CD4-positive, alpha-beta T cell treated with Interleukin-12 subunit alpha and Interleukin-12 subunit beta, for 1 hour (primary cell): ENCODE results near the gene PLA2R1.
A peak's percentile ranks its signal among the peaks of the same experiment; 100 is the strongest.
"Not testable (repeated sequence)": the region's sequence is repeated elsewhere in the genome, so short reads cannot be mapped to it uniquely, and the experiment has no call there.

ENCODE experiments used
- DNase-seq: peaks from one replicate; pipeline ENCODE4 v3.0.0-alpha.2; 2020

PLA2R1 gene

GRCh38 chr2:159976527-159977160 lies 85.8 kb downstream of the PLA2R1 start:
- DNase-seq, result no peak

- no peak for DNase-seq
Observed at GRCh38 chr2:159973325-159973724, 89.1 kb downstream of the PLA2R1 start.

GRCh38 chr2:159971365-159972152 lies 90.9 kb downstream of the PLA2R1 start:
- no peak for DNase-seq

- DNase-seq, result not testable (repeated sequence)
Observed at GRCh38 chr2:159970548-159970947, 91.9 kb downstream of the PLA2R1 start.

- DNase-seq, result peak; percentile 9
Observed at GRCh38 chr2:159968279-159968900, 94.0 kb downstream of the PLA2R1 start.

GRCh38 chr2:159963700-159964099 lies 98.7 kb downstream of the PLA2R1 start:
- DNase-seq, result no peak

GRCh38 chr2:159962513-159962912 lies 99.9 kb downstream of the PLA2R1 start:
- DNase-seq, result not testable (repeated sequence)

- DNase-seq, result no peak
Observed at GRCh38 chr2:159961451-159961850, 101.0 kb downstream of the PLA2R1 start.

- DNase-seq, result no peak
Observed at GRCh38 chr2:159961037-159961436, 101.4 kb downstream of the PLA2R1 start.

GRCh38 chr2:159960414-159960813 lies 102.0 kb downstream of the PLA2R1 start:
- no peak for DNase-seq

GRCh38 chr2:159959136-159959535 lies 103.3 kb downstream of the PLA2R1 start:
- DNase-seq, result no peak

GRCh38 chr2:159953136-159953823 lies 109.1 kb downstream of the PLA2R1 start:
- DNase-seq, result no peak

- no peak for DNase-seq
Observed at GRCh38 chr2:159946326-159946999, 116.0 kb downstream of the PLA2R1 start.

GRCh38 chr2:159944874-159945273 lies 117.5 kb downstream of the PLA2R1 start:
- no peak for DNase-seq

GRCh38 chr2:159942146-159942545 lies 120.3 kb downstream of the PLA2R1 start:
- no peak for DNase-seq

- no peak for DNase-seq
Observed at GRCh38 chr2:159941729-159942128, 120.7 kb downstream of the PLA2R1 start.

GRCh38 chr2:159939946-159940345 lies 122.5 kb downstream of the PLA2R1 start:
- DNase-seq, result no peak

- DNase-seq, result no peak
Observed at GRCh38 chr2:159938395-159938794, 124.0 kb downstream of the PLA2R1 start.

GRCh38 chr2:159936471-159936870 lies 125.9 kb downstream of the PLA2R1 start:
- DNase-seq, result no peak

- DNase-seq, result no peak
Observed at GRCh38 chr2:159933727-159934049, 128.7 kb downstream of the PLA2R1 start.

GRCh38 chr2:159933040-159933726 lies 129.2 kb downstream of the PLA2R1 start:
- DNase-seq, result no peak

GRCh38 chr2:159926695-159927094 lies 135.7 kb downstream of the PLA2R1 start:
- no peak for DNase-seq
